GM18907 (cell line): ENCODE measurements around the gene TSPYL1.

Source experiments
- ATAC-seq: cut with Tn5 transposase; IDR thresholded peaks from one replicate; pipeline ENCODE4 v1.9.1; 2021; ENCODE audit warnings: mild to moderate bottlenecking, moderate library complexity; ENCODE audit not compliant: unreplicated experiment

The TSPYL1 gene

DNA sequence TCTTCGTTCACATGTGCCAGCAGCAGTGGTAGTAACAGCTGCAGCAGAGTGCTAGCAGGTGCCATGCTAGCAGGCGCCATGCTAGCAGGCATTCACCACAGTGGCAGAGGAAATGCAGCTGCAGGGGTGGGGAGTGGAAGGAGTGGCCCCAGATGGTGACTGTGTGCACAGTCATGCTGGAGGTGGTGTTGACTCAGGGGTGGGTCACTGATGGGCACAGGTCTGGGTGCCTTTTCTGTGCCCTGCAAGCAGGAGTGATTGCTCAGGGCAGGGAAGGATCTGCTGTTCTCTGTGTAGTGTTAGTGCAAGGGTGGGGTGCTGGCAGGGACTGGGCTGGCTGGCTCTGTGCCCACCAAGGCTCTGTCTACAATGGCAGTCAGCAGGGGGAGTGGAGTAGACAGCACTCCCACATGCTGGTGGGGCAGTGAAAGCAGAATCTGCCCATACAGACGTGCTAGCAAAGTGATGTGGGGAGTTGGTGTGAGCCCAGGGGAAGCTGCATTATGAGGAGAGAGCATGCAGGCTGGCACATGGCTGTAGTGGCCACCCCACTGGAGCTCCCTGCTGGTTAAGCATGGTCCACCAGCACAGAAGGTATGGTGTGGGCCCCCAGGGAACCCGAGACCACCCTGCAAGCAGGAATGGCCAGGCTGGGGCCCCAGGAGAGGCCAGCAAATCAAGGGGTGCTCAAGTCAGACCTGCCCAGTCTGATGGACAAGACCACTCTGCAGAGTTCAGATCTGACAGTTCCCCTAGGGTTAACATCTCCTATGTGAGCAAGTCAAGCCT is 14.5 kb downstream of the TSPYL1 start:
- no peak for ATAC-seq

DNA sequence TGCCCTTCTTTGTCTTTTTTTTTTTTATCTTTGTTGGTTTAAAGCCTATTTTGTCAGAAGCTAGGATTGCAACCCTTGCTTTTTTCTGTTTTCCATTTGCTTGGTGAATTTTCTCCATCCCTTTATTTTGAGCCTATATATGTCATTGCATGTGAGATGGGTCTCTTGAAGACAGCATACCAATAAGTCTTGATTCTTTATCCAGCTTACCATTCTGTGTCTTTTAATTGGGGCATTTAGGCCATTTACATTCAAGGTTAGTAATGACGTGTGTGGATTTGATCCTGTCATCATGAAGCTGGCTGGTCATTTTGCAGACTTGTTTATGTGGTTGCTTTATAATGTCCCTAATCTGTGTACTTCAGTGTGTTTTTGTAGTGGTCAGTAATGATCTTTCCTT is 16.4 kb downstream of the TSPYL1 start:
- no peak for ATAC-seq

DNA sequence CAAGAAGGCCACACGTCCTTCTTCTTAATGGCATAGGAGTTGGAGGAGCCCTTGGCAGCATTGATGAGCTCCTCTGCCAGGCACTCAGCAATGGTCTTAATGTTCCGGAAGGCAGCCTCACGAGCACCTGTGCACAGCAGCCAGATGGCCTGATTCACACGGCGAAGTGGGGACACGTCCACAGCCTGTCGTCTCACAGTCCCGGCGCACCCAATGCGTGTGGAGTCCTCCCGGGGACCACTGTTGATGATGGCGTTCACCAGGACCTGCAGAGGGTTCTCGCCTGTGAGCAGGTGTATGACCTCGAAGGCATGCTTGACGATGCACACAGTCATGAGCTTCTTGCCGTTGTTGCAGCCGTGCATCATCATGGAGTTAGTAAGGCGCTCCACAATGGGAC is 21.2 kb downstream of the TSPYL1 start:
- ATAC-seq = no peak

DNA sequence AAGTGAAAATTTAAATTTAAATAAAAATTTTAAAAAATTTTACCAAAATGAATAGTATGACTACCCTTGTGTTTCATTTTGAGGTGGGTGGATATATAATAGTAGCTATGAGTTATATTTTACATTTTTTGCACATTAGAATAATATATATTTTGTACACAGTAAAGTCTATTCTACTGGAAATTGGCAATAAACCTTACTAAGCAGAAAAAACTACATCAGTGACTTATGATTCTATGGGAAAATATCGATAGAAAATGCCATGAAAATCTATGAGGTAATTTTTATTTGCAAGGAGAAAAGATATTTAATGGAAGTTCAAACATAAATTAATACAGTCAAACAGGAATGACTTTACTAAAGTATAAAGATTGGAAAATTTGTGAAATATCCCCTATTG is 23.0 kb downstream of the TSPYL1 start:
- no peak for ATAC-seq

DNA sequence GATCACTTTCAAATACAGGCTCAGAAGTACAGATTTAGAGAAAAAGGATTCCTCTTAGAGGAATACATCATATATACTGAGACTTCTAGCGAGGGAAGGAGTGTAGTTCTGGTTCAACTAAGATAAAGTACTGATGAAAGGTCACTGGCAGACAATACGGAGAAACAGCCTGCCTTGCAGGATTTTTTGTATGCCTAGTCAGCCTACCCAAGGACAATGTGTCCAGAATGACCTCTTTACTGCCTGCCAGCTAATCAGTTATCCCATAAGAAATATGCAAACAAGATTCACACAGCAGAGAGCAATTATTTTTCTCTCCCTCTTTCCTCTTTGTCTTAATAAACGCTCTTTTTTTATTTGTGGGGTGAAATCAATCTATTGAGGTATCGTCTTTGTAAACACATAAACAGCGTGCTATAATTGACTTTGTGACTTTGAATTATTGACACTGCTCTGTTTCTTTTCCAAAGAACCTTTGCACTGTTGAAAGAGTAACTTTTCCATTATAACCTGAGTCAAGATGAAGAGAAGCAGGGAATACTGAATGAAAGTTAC is 24.4 kb downstream of the TSPYL1 start:
- ATAC-seq = no peak

DNA sequence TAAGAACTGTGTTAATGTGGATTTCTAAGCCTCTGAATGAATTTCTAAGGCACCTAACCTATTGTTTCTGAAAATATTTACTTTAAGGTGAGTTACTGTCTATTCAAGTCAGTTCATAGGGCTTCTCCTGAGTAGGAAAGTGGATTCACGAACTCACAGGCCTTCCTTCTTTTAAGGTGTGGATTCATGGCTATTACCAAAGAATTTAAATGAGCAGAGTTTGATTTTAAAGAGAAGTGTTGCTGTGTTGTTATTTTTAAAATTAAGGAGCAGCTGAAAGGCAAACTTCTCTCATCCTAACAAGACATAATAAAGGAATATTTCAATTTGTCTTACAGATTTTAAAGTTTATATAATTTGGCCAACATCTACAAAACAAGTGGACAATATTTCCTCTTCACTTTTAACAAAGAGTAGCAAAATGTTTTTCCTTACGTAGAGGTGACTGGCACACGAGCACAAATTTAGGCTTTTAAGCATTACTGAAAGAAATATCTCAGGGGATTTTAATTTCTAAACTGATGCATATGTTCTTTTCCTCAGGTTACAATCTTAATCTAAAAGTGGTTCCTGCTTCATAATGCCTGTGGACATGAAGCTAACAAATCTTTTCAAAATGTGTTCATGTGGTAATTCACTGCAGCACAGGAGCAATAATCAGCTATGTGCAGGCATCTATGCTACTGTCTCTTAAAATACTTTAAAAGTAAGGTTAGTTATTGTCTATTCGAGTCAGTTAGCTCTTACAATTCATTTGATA is 25.3 kb downstream of the TSPYL1 start:
- no peak for ATAC-seq

DNA sequence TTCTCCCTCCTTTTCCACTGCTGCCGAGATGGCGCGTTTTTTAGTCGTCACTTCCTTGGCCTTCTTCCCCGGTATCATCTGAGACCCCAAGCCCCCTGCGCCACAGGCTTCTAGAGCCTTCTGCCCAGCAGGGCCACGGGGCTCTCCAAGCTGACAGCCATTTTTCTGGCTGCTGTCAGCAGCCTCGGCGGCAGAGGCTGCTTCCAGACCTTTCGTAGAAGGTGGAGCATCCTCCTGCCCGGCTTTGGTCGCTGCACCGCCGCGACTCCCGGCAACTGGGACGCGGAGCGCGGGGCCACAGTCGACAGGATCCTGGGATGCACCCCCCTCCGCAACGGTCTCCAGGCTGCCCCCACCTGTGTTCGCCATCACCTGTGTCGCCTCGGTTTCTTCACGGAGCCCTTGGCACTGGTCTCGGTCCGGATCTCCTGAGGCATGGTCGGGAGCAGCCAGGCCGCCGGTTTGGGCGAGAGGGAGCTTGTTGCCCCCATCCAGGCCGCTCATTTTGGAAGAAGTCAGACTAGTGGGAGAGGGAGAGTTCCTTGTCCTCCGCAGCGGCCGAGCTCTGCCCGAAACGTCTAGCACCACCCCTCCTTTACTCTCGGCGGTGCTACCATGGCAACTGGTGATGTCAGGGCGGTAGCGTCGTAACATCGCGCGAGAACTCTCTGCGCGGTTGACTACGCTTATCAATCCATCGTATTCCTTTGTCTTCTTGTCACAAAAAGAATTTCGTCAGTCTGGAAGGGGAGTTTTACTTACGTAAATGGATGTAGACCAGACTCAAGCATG is 26.0 kb downstream of the TSPYL1 start, which contains the start of gene TSPYL4:
TSS of gene TSPYL4 (minus strand) at position 571 of the 792 bp plus-strand sequence. CDS start at position 504, 67 bp downstream.
- ATAC-seq = peak; percentile 100

DNA sequence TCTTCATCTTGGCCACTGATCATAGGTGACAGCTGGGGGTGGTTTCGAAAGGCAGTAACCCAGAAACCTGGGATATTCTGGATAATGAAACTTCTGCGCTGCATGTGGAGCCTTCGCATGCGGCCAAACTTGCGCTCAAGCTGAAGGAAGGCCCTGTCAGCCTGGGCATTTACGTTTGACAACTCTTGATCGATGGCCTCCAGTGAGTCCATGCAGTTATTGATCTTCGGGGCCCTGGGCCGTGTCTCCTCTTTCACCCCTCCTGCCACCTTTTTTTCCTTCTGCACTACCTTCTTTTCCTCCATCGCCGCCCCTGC is 26.6 kb downstream of the TSPYL1 start:
- ATAC-seq = no peak

DNA sequence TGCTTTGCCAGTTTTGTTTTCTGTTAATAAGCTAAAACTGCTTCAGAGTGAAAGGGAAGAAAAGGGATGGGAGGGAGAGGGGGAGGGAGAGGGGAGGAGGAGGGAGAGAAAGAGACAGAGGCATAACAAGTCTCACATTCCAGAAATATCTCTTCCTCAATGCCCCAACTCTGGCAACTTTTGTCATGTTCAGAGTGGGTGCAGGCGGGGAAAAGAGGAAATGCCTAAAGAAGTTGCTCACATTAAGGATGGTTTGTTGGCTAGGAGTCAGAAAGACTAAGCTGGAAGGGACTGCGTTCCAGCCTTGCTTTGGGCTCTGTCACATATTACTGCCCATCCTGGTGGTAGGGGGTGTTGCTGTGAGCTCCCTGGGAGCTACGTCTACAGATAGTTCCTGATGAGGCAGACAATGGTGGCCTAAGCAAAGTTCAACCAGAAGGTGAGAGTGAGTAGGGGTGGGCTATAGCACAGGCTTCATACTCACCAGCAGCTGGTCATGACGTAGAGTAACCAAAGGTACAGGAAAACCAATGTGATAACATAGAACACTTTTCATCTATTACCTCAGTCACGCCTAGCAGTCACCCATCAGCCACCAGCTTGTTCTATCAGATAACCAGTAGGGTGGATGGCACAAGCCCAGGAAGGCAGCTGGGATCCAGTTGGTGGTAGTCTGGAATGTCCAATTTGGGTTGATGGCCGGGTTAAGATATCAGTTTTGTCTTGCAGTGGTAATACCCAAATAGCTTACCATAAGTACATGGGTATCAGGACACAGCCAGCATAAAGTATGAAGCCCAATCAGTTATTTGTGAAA is 28.0 kb downstream of the TSPYL1 start:
- no peak for ATAC-seq

DNA sequence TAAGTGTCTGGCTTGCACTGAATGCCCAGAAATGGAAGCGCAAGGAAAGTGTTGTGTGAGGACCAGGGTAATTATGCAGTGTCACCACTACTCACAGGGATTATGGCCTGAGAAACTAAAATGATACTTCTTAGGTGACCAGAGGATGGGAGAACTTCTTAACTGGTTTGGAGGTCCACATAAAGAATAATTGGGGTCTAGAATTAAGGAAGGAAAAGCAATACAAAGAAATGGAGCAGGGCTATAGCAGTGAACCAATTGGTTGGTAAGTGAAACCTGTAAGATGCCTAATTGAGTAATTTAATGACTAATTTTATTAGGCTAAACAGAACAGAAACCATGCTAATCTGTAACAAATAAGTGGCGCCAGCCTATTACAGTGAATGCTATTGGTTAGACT is 31.2 kb downstream of the TSPYL1 start:
- no peak for ATAC-seq

DNA sequence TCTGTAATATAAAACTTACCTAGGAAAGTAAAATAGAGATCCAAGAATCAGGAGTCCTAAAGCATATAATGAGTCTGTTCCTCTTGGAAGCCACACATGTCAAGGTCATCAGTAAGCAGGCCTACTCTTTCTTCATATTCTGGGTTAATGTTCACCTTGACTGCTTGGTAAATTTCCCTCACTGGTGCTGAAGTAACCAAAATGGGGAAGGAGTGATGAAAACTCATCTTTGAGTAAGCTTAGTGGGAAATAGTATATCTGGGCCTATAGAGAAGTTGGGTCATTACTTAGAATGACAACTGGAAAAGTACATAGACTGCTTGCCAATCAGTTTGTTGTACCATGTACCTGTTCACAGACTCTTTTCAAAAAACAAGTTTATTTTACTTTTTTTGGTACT is 32.4 kb downstream of the TSPYL1 start:
- ATAC-seq = no peak

DNA sequence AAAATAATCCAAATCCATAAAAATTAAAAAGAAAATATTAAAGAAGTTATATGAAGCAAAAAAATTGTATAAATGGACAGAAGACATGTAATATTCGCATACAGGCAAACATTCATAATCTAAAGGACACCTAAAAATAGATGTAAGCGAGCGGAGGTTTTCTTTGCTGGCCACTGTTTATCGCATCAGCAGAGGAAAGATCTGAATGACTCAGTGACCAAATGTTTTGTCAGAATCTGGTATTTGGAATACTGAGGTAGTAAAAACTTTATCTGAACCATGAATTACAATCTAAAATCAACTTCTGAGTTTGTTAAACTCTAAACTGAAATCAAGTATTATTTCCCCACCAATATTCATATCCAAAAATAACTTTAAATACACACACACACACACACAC is 33.6 kb downstream of the TSPYL1 start:
- no peak for ATAC-seq

DNA sequence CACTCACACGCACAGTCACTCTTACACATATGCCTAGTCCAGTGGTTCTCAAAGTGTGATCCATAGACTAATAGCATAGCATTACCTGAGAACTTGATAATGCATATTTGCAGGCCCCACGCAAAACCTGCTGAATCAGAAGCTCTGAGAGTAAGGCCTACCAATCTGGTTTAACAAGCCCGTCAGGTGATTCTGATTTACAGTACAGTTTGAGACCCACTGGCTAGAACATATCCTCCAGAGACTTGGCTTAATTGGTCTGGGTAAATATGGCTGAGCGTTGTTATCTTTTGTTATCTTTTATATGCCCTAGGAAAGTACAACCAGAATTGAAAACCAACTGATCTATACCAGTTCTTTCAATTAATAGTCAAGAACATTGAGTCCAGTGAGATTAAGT is 35.4 kb downstream of the TSPYL1 start:
- ATAC-seq = no peak

DNA sequence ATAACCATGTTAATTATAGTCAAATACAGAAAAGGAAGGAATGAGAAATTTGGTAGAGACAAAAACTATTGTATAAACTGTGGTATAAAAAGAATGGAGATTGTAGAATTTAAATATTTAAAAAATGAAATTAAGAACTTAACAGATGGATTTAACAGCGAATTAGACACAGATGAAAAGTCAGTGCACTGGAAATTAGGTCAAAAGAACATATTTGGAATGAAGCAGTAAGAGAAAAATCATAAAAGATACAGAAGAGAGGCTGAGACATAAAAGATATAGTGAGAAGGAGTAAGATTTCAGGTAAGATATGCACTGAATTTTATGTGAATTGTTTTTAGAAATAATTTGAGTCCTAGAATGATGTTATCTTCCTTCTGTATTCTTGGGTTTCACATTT is 39.9 kb downstream of the TSPYL1 start:
- no peak for ATAC-seq

DNA sequence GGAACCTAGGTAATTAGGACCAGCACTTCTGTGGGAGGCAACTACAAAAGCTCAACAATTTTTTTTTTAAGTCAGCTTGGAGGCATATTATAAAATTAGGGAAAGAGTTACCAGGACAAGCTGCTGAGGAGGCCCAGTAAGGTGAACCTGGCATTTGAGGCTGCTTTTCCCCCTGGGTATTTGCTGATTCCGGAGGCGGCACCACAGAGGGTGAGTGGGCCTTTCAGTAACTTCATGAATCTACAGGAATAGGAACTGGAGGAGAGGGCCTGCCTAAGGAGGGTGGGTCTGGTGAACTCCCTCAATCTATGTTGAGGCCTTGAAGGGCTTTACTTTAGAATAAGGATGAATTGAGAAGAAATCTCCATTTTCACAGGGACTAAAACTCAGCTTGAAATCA is 40.5 kb downstream of the TSPYL1 start:
- no peak for ATAC-seq

DNA sequence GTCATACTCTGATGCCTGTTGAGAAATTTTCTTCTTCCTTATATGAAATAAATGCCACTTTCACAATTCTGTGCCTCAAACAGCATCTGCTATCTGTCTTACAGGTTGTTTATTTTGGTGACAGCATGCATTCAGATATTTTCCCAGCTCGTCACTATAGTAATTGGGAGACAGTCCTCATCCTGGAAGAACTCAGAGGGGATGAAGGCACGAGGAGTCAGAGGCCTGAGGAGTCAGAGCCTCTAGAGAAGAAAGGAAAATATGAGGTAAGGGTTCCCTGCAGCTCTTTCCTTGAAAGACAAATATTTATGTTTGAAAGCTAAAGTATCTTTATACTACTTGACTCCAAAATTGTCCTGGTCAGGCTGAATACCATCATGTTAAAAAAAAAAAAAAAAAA is 41.6 kb downstream of the TSPYL1 start:
- no peak for ATAC-seq

DNA sequence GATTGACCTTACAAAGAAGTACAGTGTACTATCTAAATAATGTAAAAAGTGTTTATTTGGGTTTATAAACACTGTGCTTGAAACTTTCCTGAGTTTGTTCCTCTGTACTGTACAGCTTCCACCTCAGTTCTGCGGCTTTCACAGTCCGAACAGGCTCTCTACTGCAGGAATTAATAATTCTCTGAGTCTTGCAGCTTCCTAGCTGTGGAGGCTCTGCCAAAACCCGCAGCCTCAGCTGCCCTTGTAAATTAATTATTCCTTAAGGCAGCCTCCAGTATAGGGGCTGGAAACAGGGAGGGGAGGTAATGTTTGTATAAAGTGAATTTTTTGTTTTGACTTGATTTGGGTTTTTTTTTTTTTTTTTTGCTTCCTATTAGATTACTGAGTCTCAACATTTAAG is 45.0 kb downstream of the TSPYL1 start:
- no peak for ATAC-seq

DNA sequence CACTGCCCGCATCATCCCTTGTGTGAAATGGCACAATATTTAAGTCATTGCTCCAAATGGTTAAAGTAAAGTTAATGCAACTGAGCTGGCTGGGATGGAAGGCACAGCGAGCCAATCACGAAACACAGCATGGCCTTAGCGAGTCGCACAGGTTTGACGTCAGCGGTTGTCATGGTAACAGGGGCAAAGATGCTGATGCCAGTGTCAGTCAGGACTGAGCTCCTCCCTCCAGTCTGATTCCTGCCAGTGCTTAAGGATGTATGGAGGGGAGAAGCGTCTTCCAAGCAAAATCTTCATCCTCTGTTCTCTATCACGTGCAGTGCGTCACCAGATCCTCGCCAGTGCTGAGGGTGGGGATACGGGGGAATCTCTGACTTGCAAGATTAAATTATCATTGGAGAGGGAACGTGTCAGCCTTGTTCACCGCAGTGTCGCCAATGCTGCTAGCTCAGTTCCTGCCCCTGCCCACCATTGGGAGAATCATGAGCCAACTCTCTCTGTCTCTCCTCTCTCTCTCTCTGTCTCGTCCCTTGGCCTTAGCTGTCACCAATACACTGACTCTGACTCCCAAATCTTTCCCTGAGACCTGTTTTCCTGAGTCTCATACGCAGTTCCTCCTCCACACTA is 50.3 kb downstream of the TSPYL1 start:
- no peak for ATAC-seq
